Suprapubic skin (tissue), 3 donors: Measurements from ENCODE around the gene ZFYVE26.

Experiments
- CTCF ChIP-seq, 2 donors: fragments of 200-600 bp in 1 of 2; fragments of 450-650 bp in 1 of 2; sonication (generic) in 1 of 2; IDR thresholded peaks; one replicate each; pipeline ENCODE4 v1.5.1; 2016 to 2019; ENCODE audit warnings: antibody characterized with exemption in 2 of 2, mild to moderate bottlenecking in 1 of 2, moderate library complexity in 1 of 2
- EP300 ChIP-seq: sonication (generic); formaldehyde crosslinking; IDR thresholded peaks from one replicate; pipeline ENCODE4 v1.6.1; 2017; ENCODE audit warnings: antibody characterized with exemption
- POLR2A ChIP-seq, 2 donors: fragments of 450-650 bp; IDR thresholded peaks; one replicate each; pipeline ENCODE4 v1.6.1; 2017; ENCODE audit warnings: antibody characterized with exemption in 2 of 2, mild to moderate bottlenecking in 2 of 2, moderate library complexity in 2 of 2

GRCh38 chr14:67697006-67697405, 119.4 kb downstream of the ZFYVE26 start:
- TF ChIP-seq POLR2A (IDR thresholded peaks at IDR 0.05) = no peak
- no peak for TF ChIP-seq CTCF (IDR thresholded peaks at IDR 0.05)
- no peak for TF ChIP-seq EP300
